H1 (cell line): ENCODE data around the gene C3orf18. TPM values are rescaled to one million over a fixed set of nuclear protein-coding genes. Genes with fewer than 3 reads are reported as not detected.

ENCODE experiments used
- CTCF ChIA-PET: fragments of 300-600 bp; sonication (Branson Sonifier 250); formaldehyde crosslinking; loops from one replicate; lab custom pipeline; 2021; ENCODE audit not compliant: partially characterized antibody; lab: Charles Lee
- POLR2A ChIA-PET: fragments of 300-600 bp; sonication (Branson Sonifier 250); formaldehyde crosslinking; loops from one replicate; lab custom pipeline; 2021; ENCODE audit warnings: inconsistent platforms; ENCODE audit not compliant: partially characterized antibody; lab: Charles Lee
- DNase-seq, 2 experiments: peaks; one replicate each; pipeline versions ENCODE4 v3.0.0 to v3.0.0-alpha.2; 2010 to 2022; ENCODE audit warnings: low spot score in 2 of 2, low read depth in 1 of 2, mixed read lengths in 1 of 2
- FAIRE-seq: peaks from 2 replicates; lab custom pipeline; 2011; peaks lifted over from hg19 to GRCh38; lab: Jason Lieb, UNC
- H2AFZ ChIP-seq: 2 replicates; pipeline ENCODE4 v1.8.1; 2012; ENCODE audit warnings: low read length, inconsistent platforms
- H2AK5ac ChIP-seq: 2 replicates; pipeline ENCODE4 v1.6.1; 2013; ENCODE audit warnings: low read depth, low read length
- H2BK120ac ChIP-seq: replicated peaks from 2 replicates; pipeline ENCODE3; 2013; ENCODE audit warnings: low read depth, low read length, inconsistent platforms
- H2BK12ac ChIP-seq: 2 replicates; pipeline ENCODE4 v1.6.1; 2013; ENCODE audit warnings: low read depth, low read length
- H2BK15ac ChIP-seq: 2 replicates; pipeline ENCODE4 v1.6.1; 2013; ENCODE audit warnings: low read length
- H2BK20ac ChIP-seq: 2 replicates; pipeline ENCODE4 v1.6.1; 2013; ENCODE audit warnings: low read length
- H2BK5ac ChIP-seq: 2 replicates; pipeline ENCODE4 v1.6.1; 2013; ENCODE audit warnings: low read depth, low read length
- H3K14ac ChIP-seq: 2 replicates; pipeline ENCODE4 v1.6.1; 2013; ENCODE audit warnings: inconsistent platforms; ENCODE audit not compliant: insufficient read length
- H3K18ac ChIP-seq: 2 replicates; pipeline ENCODE4 v1.6.1; 2013; ENCODE audit warnings: low read length; ENCODE audit errors: extremely low read depth
- H3K23ac ChIP-seq: 2 replicates; pipeline ENCODE4 v1.6.1; 2013; ENCODE audit warnings: inconsistent platforms; ENCODE audit not compliant: insufficient read length
- H3K23me2 ChIP-seq: 2 replicates; pipeline ENCODE4 v1.6.1; 2013; ENCODE audit warnings: low read depth, low read length
- H3K27ac ChIP-seq: 2 replicates; pipeline ENCODE4 v1.6.1; 2011; ENCODE audit warnings: low read depth, low read length, inconsistent platforms
- H3K27me3 ChIP-seq, 4 experiments: replicated peaks in 1 of 4; 1 replicate in 1 of 4; 2 replicates in 3 of 4; pipeline versions ENCODE4 v1.6.1 to v1.8.1; 2011 to 2013; ENCODE audit warnings: low read length in 3 of 4, mild to moderate bottlenecking in 3 of 4, inconsistent platforms in 2 of 4, mixed read lengths in 2 of 4, moderate library complexity in 1 of 4; ENCODE audit not compliant: control insufficient read depth in 3 of 4, insufficient read depth in 3 of 4; ENCODE audit errors: extremely low read depth in 1 of 4
- H3K36me3 ChIP-seq, 4 experiments: 2 replicates each; pipeline versions ENCODE4 v1.6.1 to v1.8.1; 2011 to 2013; ENCODE audit warnings: mild to moderate bottlenecking in 4 of 4, low read length in 3 of 4, moderate library complexity in 2 of 4, control low read depth in 1 of 4, inconsistent platforms in 1 of 4; ENCODE audit not compliant: insufficient read depth in 4 of 4, control insufficient read depth in 2 of 4
- H3K4ac ChIP-seq: replicated peaks from 2 replicates; pipeline ENCODE3; 2013; ENCODE audit warnings: low read length, low read depth, mixed read lengths, inconsistent platforms; ENCODE audit not compliant: insufficient read length
- H3K4me1 ChIP-seq, 4 experiments: replicated peaks in 1 of 4; 1 replicate in 1 of 4; 2 replicates in 3 of 4; pipeline versions ENCODE4 v1.6.1 to v1.8.1; 2011 to 2013; ENCODE audit warnings: low read length in 3 of 4, inconsistent platforms in 2 of 4, mixed read lengths in 1 of 4; ENCODE audit not compliant: insufficient read depth in 4 of 4, control insufficient read depth in 3 of 4
- H3K4me2 ChIP-seq, 2 experiments: 2 replicates each; pipeline versions ENCODE4 v1.6.1 to v1.8.1; 2011 to 2013; ENCODE audit warnings: low read depth in 2 of 2, low read length in 2 of 2, control low read depth in 1 of 2, inconsistent platforms in 1 of 2, mild to moderate bottlenecking in 1 of 2; ENCODE audit not compliant: insufficient read depth in 1 of 2
- H3K4me3 ChIP-seq, 4 experiments: fragments of 200-600, 300-600 bp in 1 of 4; sonication (generic), shearing (Covaris generic), sonication (Bioruptor Twin) in 1 of 4; 2 replicates each; pipeline versions ENCODE4 v1.5.1 to v1.8.1; 2011 to 2016; ENCODE audit warnings: low read length in 4 of 4, low read depth in 3 of 4, control low read depth in 2 of 4, inconsistent platforms in 2 of 4, mild to moderate bottlenecking in 2 of 4, mixed read lengths in 1 of 4, moderate library complexity in 1 of 4; ENCODE audit not compliant: insufficient read depth in 2 of 4; ENCODE audit errors: extremely low read depth in 1 of 4
- H3K56ac ChIP-seq: replicated peaks from 2 replicates; pipeline ENCODE3; 2013; ENCODE audit warnings: low read depth, mild to moderate bottlenecking, mixed read lengths, low read length, inconsistent platforms; ENCODE audit not compliant: insufficient read length
- H3K79me1 ChIP-seq: 2 replicates; pipeline ENCODE4 v1.6.1; 2013; ENCODE audit warnings: low read depth, low read length, control low read depth
- H3K79me2 ChIP-seq, 2 experiments: 2 replicates each; pipeline versions ENCODE4 v1.6.1 to v1.8.1; 2012 to 2013; ENCODE audit warnings: low read length in 2 of 2, mild to moderate bottlenecking in 2 of 2, inconsistent platforms in 1 of 2; ENCODE audit not compliant: insufficient read depth in 2 of 2, control insufficient read depth in 1 of 2
- H3K9ac ChIP-seq, 4 experiments: replicated peaks in 1 of 4; 1 replicate in 1 of 4; 2 replicates in 3 of 4; pipeline versions ENCODE4 v1.6.1 to v1.8.1; 2011 to 2013; ENCODE audit warnings: low read depth in 3 of 4, low read length in 3 of 4, control low read depth in 2 of 4, mild to moderate bottlenecking in 2 of 4, moderate library complexity in 2 of 4, inconsistent platforms in 1 of 4; ENCODE audit errors: extremely low read depth in 1 of 4
- H3K9me3 ChIP-seq, 2 experiments: 2 replicates each; pipeline versions ENCODE4 v1.6.1 to v1.8.1; 2012 to 2013; ENCODE audit warnings: mild to moderate bottlenecking in 2 of 2, moderate library complexity in 2 of 2, control low read depth in 1 of 2, inconsistent platforms in 1 of 2, low read depth in 1 of 2, low read length in 1 of 2, mixed read lengths in 1 of 2; ENCODE audit not compliant: insufficient read depth in 2 of 2
- H4K20me1 ChIP-seq, 2 experiments: replicated peaks in 1 of 2; 2 replicates each; pipeline versions ENCODE3 to v1.8.1; 2011 to 2013; ENCODE audit warnings: inconsistent platforms in 2 of 2, low read length in 2 of 2, mild to moderate bottlenecking in 1 of 2; ENCODE audit not compliant: insufficient read depth in 2 of 2, control insufficient read depth in 1 of 2
- H4K5ac ChIP-seq: 2 replicates; pipeline ENCODE4 v1.6.1; 2013; ENCODE audit warnings: low read length, low read depth, mixed read lengths, inconsistent platforms; ENCODE audit not compliant: insufficient read length
- H4K8ac ChIP-seq: 2 replicates; pipeline ENCODE4 v1.8.0; 2013; ENCODE audit warnings: mild to moderate bottlenecking, moderate library complexity, low read length, inconsistent platforms; ENCODE audit not compliant: insufficient read depth; ENCODE audit errors: extremely low read depth
- H4K91ac ChIP-seq: replicated peaks from 2 replicates; pipeline ENCODE3; 2013; ENCODE audit warnings: low read length, mixed read lengths, inconsistent platforms; ENCODE audit not compliant: insufficient read length
- CHD2 ChIP-seq: IDR thresholded peaks from 2 replicates; pipeline ENCODE4 v1.6.1; 2012; ENCODE audit warnings: low read length, improper control_type of control experiment
- GABPA ChIP-seq: IDR thresholded peaks from 2 replicates; pipeline ENCODE4 v1.6.1; 2011; ENCODE audit warnings: mild to moderate bottlenecking, low read length, moderate library complexity, borderline replicate concordance; ENCODE audit not compliant: insufficient read depth
- RBBP5 ChIP-seq: IDR thresholded peaks from 2 replicates; pipeline ENCODE4 v1.7.1; 2012; ENCODE audit warnings: low read depth, mild to moderate bottlenecking, inconsistent platforms, low read length, moderate library complexity, borderline replicate concordance
- SP4 ChIP-seq: IDR thresholded peaks from 2 replicates; pipeline ENCODE4 v1.6.1; 2012; ENCODE audit warnings: low read length, inconsistent platforms
- TAF1 ChIP-seq: IDR thresholded peaks from 2 replicates; pipeline ENCODE4 v1.6.1; 2011; ENCODE audit warnings: mild to moderate bottlenecking, low read depth, low read length
- YY1 ChIP-seq: IDR thresholded peaks from 2 replicates; pipeline ENCODE4 v1.6.1; 2011; ENCODE audit warnings: low read depth, mild to moderate bottlenecking, low read length
- WGBS, 2 experiments: shearing (Covaris generic) in 1 of 2; methylation state at CpG; one replicate each; pipeline versions ENCODE4 v1.1.6 to v1.1.7; 2013 to 2015; ENCODE audit warnings: low lambda C conversion rate in 2 of 2, mixed read lengths in 2 of 2, inconsistent platforms in 1 of 2, low coverage in 1 of 2, missing lambda C conversion rate in 1 of 2; ENCODE audit not compliant: insufficient replicate concordance in 2 of 2, insufficient coverage in 1 of 2, insufficient read length in 1 of 2; ENCODE audit errors: extremely low coverage in 1 of 2, missing lambda C conversion rate in 1 of 2; 5-methylcytosine and 5-hydroxymethylcytosine counted together
- polyA plus RNA-seq, 7 experiments: library from polyadenylated mRNA; depleted of rRNA in 3 of 7; stranded (reverse) in 5 of 7; unstranded in 2 of 7; fragments of >200 nt in 5 of 7; fragments of 200-250 nt in 2 of 7; gene quantifications; 1 replicate in 5 of 7; 2 replicates in 1 of 7; 4 replicates in 1 of 7; pipeline versions ENCODE4 v1.2.1 to v1.2.3, GENCODE V29; 2011 to 2013; ENCODE audit warnings: missing spikeins in 2 of 7, mixed read lengths in 2 of 7
- total RNA-seq: library from RNA; stranded (reverse); fragmentation: NEBNext Ultra II Directional; extraction: Animal tissue kit (Norgen Biotek cat#: 25700); gene quantifications from 2 replicates; pipeline ENCODE4 v1.2.1, GENCODE V29; 2021

Gene C3orf18
- total and polyA plus RNA-seq, 2 of the 8 experiments (the other 6 are each of a cell fraction or from before 2014, with no cell fraction given) = 7.5 to 15.0 TPM

GRCh38 chr3:50570508-50571279 lies 3.1 kb upstream of the C3orf18 start:
- Histone ChIP-seq H3K23ac (no peak overlapping the region), H3K79me1 (no peaks in the 10 kb centered on the region; the same call in 1 of the 2 replicates), H2AFZ (no peak overlapping the region), H2BK120ac (no peak overlapping the region), H3K14ac (no peak overlapping the region)
- TF ChIP-seq SP4 = no peak
- TF ChIP-seq YY1 = no peak
- no peak for TF ChIP-seq CHD2
- no peak for TF ChIP-seq GABPA
- no peak for TF ChIP-seq RBBP5
- TF ChIP-seq TAF1 = no peak
- TF ChIP-seq, all 59 proteins: peak for 0
- no peak overlapping the region for H2BK15ac ChIP-seq
- no peak overlapping the region for H2BK5ac ChIP-seq
- no peak overlapping the region for H3K18ac ChIP-seq
- no peak overlapping the region for H2AK5ac ChIP-seq
- no peak overlapping the region for H3K27ac ChIP-seq
- H3K4me1 ChIP-seq = peaks cover 0 to 6% (median 4%) of the 10 kb centered on the region in 4 experiments; a peak in 5 of 7 replicates
- DNase-seq (no peak), FAIRE-seq (no peak)
- H3K56ac ChIP-seq = no peak overlapping the region
- H3K23me2 ChIP-seq = peaks cover 15% of the 10 kb centered on the region; the same call in 1 of the 2 replicates
- no peak overlapping the region for H3K4ac ChIP-seq
- 83% methylated on average over 5 of the region's 5 CpGs; no CpG with 5 or more reads in 1 of the 2 experiments for WGBS, 2 experiments
- no peaks in the 10 kb centered on the region for H3K79me2 ChIP-seq
- no peak overlapping the region for H4K91ac ChIP-seq
- H2BK12ac ChIP-seq = no peak overlapping the region
- H3K4me3 ChIP-seq = peak overlapping the region in 1 of 4 experiments; percentile 83; a peak in 2 of 8 replicates
- no peak overlapping the region; a peak in 1 of 7 replicates for H3K9ac ChIP-seq
- ChIA-PET POLR2A (interaction anchor here (0.8 to 3.4 kb wide), 8 partner anchors 10 to 234 kb away, joined by 3 to 12 read pairs (median 3); partner anchors contain the start of gene CISH), CTCF (interaction anchor here (0.7 to 46.5 kb wide), 15 partner anchors 10 to 817 kb away, joined by 3 to 863 read pairs (median 4); partner anchors contain the start of genes CISH and MAPKAPK3)
- H4K5ac ChIP-seq = no peak overlapping the region
- no peak overlapping the region for H2BK20ac ChIP-seq
- no peaks in the 10 kb centered on the region for H3K36me3 ChIP-seq
- no peak overlapping the region; the same call in 1 of the 2 replicates for H4K8ac ChIP-seq
- no peaks in the 10 kb centered on the region for H3K9me3 ChIP-seq
- H3K4me2 ChIP-seq = peak overlapping the region; percentile 78 to 88; a peak in 1 of 4 replicates
- peaks cover 0 to 13% (median 5%) of the 10 kb centered on the region in 4 experiments; a peak in 4 of 7 replicates for H3K27me3 ChIP-seq
- no peaks in the 10 kb centered on the region for H4K20me1 ChIP-seq
